ENCODE data around the gene MRPL24. TPM values are rescaled to one million over a fixed set of nuclear protein-coding genes. Genes with fewer than 3 reads are reported as not detected.
A peak's percentile ranks its signal among the peaks of the same experiment; 100 is the strongest.

Gene MRPL24
- 25.1 TPM for total RNA-seq (ENCODE audit: unreplicated experiment)
- long read RNA-seq, partial matches to known transcripts = 0 of 5 reads
- long read RNA-seq, other reads (novel, unspliced or antisense) = 1 of 5 reads

- Mint-ChIP-seq H3K4me3 (ENCODE audit: unreplicated experiment) (peak within 1 kb of the TSS; percentile 89), H3K27me3 (ENCODE audit: unreplicated experiment) (peaks cover 8% of the 10 kb centered on the region), H3K36me3 (ENCODE audit: unreplicated experiment) (no peaks in the 10 kb centered on the region), H3K9me3 (ENCODE audit: unreplicated experiment) (peaks cover 6% of the 10 kb centered on the region), H3K27ac (ENCODE audit: unreplicated experiment) (peak within 1 kb of the TSS; percentile 89), H3K4me1 (ENCODE audit: low read depth, unreplicated experiment) (peaks cover 11% of the 10 kb centered on the region)
- TF ChIP-seq CTCF (IDR thresholded peaks at IDR 0.05; ENCODE audit: partially characterized antibody, unreplicated experiment) = no peak
- DNase-seq = peak; percentile 95
Measured at GRCh38 chr1:156740741-156741480, at the start of gene MRPL24. Gene MRPL24, minus strand, starts transcription at chr1:156741088. Its CDS starts 2,384 bp downstream, at chr1:156738704.

- no peak for TF ChIP-seq CTCF (IDR thresholded peaks at IDR 0.05; ENCODE audit: partially characterized antibody, unreplicated experiment)
- H3K36me3 Mint-ChIP-seq (ENCODE audit: unreplicated experiment) = peaks cover 5% of the 10 kb centered on the region
- DNase-seq = no peak
- no peak overlapping the region for H3K4me3 Mint-ChIP-seq (ENCODE audit: unreplicated experiment)
- H3K27ac Mint-ChIP-seq (ENCODE audit: unreplicated experiment) = no peak overlapping the region
- no peaks in the 10 kb centered on the region for H3K4me1 Mint-ChIP-seq (ENCODE audit: low read depth, unreplicated experiment)
- H3K9me3 Mint-ChIP-seq (ENCODE audit: unreplicated experiment) = no peaks in the 10 kb centered on the region
- H3K27me3 Mint-ChIP-seq (ENCODE audit: unreplicated experiment) = peaks cover 3% of the 10 kb centered on the region
Measured at GRCh38 chr1:156789621-156790318, 48.9 kb upstream of the MRPL24 start.

- H3K4me3 Mint-ChIP-seq (ENCODE audit: unreplicated experiment) = no peak overlapping the region
- TF ChIP-seq CTCF (IDR thresholded peaks at IDR 0.05; ENCODE audit: partially characterized antibody, unreplicated experiment) = no peak
- no peaks in the 10 kb centered on the region for H3K4me1 Mint-ChIP-seq (ENCODE audit: low read depth, unreplicated experiment)
- no peaks in the 10 kb centered on the region for H3K9me3 Mint-ChIP-seq (ENCODE audit: unreplicated experiment)
- H3K27me3 Mint-ChIP-seq (ENCODE audit: unreplicated experiment) = peaks cover 3% of the 10 kb centered on the region
- no peak for DNase-seq
- H3K27ac Mint-ChIP-seq (ENCODE audit: unreplicated experiment) = no peak overlapping the region
- H3K36me3 Mint-ChIP-seq (ENCODE audit: unreplicated experiment) = peaks cover 5% of the 10 kb centered on the region
Measured at GRCh38 chr1:156788136-156788535, 47.2 kb upstream of the MRPL24 start.

GRCh38 chr1:156786640-156787039 lies 45.8 kb upstream of the MRPL24 start:
- H3K27me3 Mint-ChIP-seq (ENCODE audit: unreplicated experiment) = peaks cover 3% of the 10 kb centered on the region
- peaks cover 5% of the 10 kb centered on the region for H3K36me3 Mint-ChIP-seq (ENCODE audit: unreplicated experiment)
- no peaks in the 10 kb centered on the region for H3K4me1 Mint-ChIP-seq (ENCODE audit: low read depth, unreplicated experiment)
- no peak overlapping the region for H3K27ac Mint-ChIP-seq (ENCODE audit: unreplicated experiment)
- no peaks in the 10 kb centered on the region for H3K9me3 Mint-ChIP-seq (ENCODE audit: unreplicated experiment)
- TF ChIP-seq CTCF (IDR thresholded peaks at IDR 0.05; ENCODE audit: partially characterized antibody, unreplicated experiment) = no peak
- no peak for DNase-seq
- H3K4me3 Mint-ChIP-seq (ENCODE audit: unreplicated experiment) = no peak overlapping the region

- TF ChIP-seq CTCF (IDR thresholded peaks at IDR 0.05; ENCODE audit: partially characterized antibody, unreplicated experiment) = no peak
- no peak overlapping the region for H3K27ac Mint-ChIP-seq (ENCODE audit: unreplicated experiment)
- no peaks in the 10 kb centered on the region for H3K9me3 Mint-ChIP-seq (ENCODE audit: unreplicated experiment)
- H3K4me1 Mint-ChIP-seq (ENCODE audit: low read depth, unreplicated experiment) = no peaks in the 10 kb centered on the region
- H3K4me3 Mint-ChIP-seq (ENCODE audit: unreplicated experiment) = no peak overlapping the region
- H3K27me3 Mint-ChIP-seq (ENCODE audit: unreplicated experiment) = peaks cover 3% of the 10 kb centered on the region
- H3K36me3 Mint-ChIP-seq (ENCODE audit: unreplicated experiment) = peaks cover 5% of the 10 kb centered on the region
- DNase-seq = no peak
Measured at GRCh38 chr1:156785458-156785857, 44.6 kb upstream of the MRPL24 start.

All from glutamatergic neuron (in vitro differentiated cells).